Astrocyte (in vitro differentiated cells and primary cell): ENCODE data around the gene ERN1.

Experiments
- EZH2 ChIP-seq: IDR thresholded peaks from 2 replicates; pipeline ENCODE4 v1.6.1; 2012; ENCODE audit warnings: mild to moderate bottlenecking, low read length, inconsistent platforms; ENCODE audit not compliant: insufficient read depth
- TF ChIP-seq, protein P1 (sequence below): IDR thresholded peaks from 2 replicates; pipeline ENCODE4 v1.5.1; 2011; ENCODE audit warnings: low read depth, mild to moderate bottlenecking, inconsistent platforms, low read length, moderate library complexity; ENCODE audit not compliant: insufficient read depth

DNA sequence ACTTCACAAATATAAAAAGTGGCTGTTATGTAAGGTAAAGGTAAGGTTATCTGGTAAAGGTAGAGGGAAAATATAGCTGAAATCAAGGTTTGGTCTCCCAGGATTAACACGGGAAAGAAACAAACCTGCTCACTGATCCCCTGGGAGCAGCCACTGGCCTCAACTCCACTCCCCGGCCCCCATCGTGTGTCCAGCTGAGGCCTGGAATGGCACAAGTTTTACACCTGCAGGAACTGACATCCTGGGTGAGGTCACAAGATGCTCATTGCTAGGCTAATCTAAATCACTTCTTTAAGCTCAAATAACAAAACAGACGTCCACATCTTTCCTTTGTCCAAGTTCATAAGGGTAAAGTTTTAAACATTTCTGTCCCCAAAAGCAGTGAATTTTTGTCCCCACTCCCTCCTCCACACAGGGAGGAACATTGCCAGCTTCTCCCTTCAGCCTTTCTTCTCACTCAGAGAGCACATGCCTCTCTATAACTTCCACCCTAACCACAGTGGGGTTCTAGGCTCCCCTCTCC, 46.3 kb downstream of the ERN1 start:
- TF ChIP-seq, protein P1, sequence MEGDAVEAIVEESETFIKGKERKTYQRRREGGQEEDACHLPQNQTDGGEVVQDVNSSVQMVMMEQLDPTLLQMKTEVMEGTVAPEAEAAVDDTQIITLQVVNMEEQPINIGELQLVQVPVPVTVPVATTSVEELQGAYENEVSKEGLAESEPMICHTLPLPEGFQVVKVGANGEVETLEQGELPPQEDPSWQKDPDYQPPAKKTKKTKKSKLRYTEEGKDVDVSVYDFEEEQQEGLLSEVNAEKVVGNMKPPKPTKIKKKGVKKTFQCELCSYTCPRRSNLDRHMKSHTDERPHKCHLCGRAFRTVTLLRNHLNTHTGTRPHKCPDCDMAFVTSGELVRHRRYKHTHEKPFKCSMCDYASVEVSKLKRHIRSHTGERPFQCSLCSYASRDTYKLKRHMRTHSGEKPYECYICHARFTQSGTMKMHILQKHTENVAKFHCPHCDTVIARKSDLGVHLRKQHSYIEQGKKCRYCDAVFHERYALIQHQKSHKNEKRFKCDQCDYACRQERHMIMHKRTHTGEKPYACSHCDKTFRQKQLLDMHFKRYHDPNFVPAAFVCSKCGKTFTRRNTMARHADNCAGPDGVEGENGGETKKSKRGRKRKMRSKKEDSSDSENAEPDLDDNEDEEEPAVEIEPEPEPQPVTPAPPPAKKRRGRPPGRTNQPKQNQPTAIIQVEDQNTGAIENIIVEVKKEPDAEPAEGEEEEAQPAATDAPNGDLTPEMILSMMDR = no peak
- TF ChIP-seq EZH2 = no peak
